RWPE1 (cell line): Measurements from ENCODE around the gene CTSO.

Experiments used
- CTCF ChIA-PET: fragments of 350-600 bp; sonication (Branson Sonifier 250); formaldehyde crosslinking; extraction: SDS; loops from one replicate; lab custom pipeline; 2021; lab: Yijun Ruan, JAX
- POLR2A ChIA-PET: fragments of 400-600 bp; formaldehyde crosslinking; extraction: SDS; loops from one replicate; lab custom pipeline; 2020; ENCODE audit warnings: antibody characterized with exemption; ENCODE audit not compliant: low non-redundant PET; lab: Yijun Ruan, JAX
- DNase-seq: peaks from one replicate; pipeline ENCODE4 v3.0.0; 2012; ENCODE audit warnings: low spot score
- H3K27ac ChIP-seq: fragments of 450-650 bp; 2 replicates; pipeline ENCODE4 v1.5.1; 2017
- CTCF ChIP-seq: fragments of 450-650 bp; conservative IDR thresholded peaks from 2 replicates; pipeline ENCODE4 v1.5.1; 2017; ENCODE audit warnings: low read depth, mild to moderate bottlenecking

The CTSO gene

DNA sequence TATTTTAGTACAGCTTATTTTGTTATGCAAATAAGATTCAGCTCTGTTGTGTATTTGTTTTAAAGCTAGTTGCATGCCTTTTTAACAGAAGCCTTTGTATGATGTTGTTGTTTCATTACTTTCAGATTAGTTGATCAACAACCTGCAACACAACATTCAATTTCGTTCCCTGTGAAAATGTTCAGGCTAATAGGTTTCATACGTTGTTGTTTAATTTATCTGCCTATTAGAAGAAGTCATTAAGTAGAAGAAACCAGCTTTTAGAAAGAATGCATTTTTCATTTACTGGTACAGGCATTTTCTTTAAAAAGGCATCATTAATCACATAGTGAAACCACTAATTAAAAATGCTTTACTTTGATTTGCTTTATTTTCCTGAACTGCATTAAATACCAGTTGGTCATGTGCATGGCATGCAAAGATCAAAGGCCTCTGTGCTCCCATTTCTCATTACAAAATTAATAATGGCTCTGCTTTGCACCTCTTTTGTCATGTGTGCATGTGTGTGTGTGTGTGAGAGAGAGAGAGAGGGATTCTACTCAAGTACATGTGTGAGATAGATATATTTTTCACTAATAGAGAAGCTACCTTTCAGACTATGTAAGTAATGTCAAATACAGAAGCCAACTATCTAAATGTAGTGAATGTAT, 29.2 kb upstream of the CTSO start:
- DNase-seq = no peak
- H3K27ac ChIP-seq = no peak overlapping the region
- no peak for TF ChIP-seq CTCF
- CTCF ChIA-PET = no interaction called here
- POLR2A ChIA-PET = no interaction called here

DNA sequence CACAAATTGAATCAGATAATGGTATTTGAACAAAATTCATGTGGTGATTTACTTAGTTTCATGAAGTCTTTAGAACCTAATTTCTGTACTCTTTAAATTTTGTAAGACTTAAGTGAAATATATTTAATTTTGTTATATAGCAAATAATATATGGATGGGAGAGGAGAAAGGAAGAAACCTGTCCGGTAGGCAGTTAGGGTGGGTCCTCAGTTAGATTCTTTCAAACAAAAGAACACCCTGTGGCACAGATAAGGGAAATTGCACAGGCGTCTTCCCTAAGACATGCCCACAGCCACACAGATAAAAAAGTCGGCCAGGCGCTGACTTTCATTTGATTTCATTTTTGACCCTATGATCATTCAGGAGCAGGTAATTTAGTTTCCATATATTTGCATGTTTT, 25.1 kb upstream of the CTSO start:
- no peak for DNase-seq
- no peak overlapping the region for H3K27ac ChIP-seq
- ChIA-PET CTCF (no interaction called here), POLR2A (no interaction called here)
- no peak for TF ChIP-seq CTCF

GRCh38 chr4:155975511-155975910, 21.8 kb upstream of the CTSO start:
- no peak for DNase-seq
- H3K27ac ChIP-seq = no peak overlapping the region
- no peak for TF ChIP-seq CTCF
- ChIA-PET POLR2A (no interaction called here), CTCF (interaction anchor here (0.6 kb wide), 1 partner anchor 111 kb away, joined by 5 read pairs; no protein-coding TSS in a partner anchor)

DNA sequence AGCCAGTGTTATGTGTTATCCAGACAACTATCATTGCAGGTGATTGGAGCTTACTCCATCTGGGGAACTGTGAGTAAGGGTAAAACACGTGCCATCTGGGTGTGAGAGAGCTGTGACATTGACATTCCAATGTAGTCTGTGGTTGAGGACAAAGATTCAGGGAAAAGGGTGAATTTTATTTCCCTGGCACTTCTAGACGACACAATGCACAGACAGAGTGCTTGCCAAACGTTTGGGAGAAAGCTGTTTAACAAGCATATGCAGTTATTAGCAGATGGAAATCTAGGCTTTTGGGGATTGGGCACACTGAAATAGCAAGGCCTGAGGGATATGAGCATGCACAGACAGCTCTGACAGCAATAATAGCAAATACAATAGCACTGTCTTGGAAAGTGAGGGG, 21.3 kb upstream of the CTSO start:
- no peak overlapping the region for H3K27ac ChIP-seq
- CTCF ChIA-PET = interaction anchor here (0.6 kb wide), 1 partner anchor 112 kb away, joined by 5 read pairs; no protein-coding TSS in a partner anchor
- DNase-seq = no peak
- POLR2A ChIA-PET = no interaction called here
- TF ChIP-seq CTCF = no peak

DNA sequence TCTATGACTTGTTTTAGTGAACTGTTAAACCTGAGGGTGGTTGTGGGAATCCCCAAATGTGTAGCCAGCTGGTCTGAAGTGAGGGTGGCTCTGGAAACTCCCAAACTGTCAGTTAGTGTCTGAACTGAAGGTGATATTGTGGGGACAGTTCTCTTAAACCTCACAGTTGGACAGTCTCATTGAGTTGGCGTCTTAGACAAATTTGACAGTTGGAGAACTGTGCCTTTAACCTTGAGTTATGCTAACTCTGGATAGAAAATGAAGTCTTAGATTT, 20.7 kb upstream of the CTSO start:
- no peak for DNase-seq
- ChIA-PET CTCF (no interaction called here), POLR2A (no interaction called here)
- no peak overlapping the region for H3K27ac ChIP-seq
- TF ChIP-seq CTCF = no peak

GRCh38 chr4:155973639-155974475, 20.2 kb upstream of the CTSO start:
- no peak for TF ChIP-seq CTCF
- H3K27ac ChIP-seq = no peak overlapping the region
- DNase-seq = peak; percentile 16
- ChIA-PET POLR2A (no interaction called here), CTCF (no interaction called here)
